ENCODE data around the gene CAMTA1.

The CAMTA1 gene

GRCh38 chr1:7610936-7611335 lies 825.7 kb downstream of the CAMTA1 start:
- DNase-seq (ENCODE audit: low read depth in 2 of 2): no peak

DNA sequence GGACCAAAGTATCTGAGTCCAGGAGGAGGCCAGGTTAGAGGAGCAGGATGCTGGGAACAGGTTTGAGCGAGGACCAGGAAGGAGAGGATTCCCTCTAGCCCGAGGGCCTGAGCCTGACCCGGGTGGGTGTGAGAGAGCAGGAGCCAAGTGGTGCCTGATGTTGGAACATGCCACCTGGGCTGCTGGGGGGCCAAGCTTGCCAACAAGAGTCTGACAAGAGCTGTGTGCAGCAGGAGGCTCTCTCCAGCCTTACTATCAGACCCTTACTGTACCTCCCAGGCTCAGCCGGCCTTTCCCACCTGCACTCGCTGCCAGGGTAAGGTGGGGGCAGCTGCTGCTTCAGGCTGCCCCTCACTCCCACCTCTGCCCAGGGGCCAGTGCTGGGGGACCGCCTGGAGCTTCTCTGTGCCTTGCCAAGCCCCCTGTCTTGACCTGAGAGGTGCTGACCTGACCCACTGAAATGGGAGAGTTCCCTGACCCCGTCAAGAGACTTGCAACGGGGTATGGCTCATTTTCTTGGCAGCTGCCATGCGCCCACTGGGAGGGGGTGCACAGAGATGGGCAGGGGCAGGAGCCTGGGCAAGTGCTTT lies 826.3 kb downstream of the CAMTA1 start:
- DNase-seq (ENCODE audit: low read depth in 2 of 2): no peak

GRCh38 chr1:7613106-7613850 lies 828.0 kb downstream of the CAMTA1 start:
- DNase-seq (ENCODE audit: low read depth in 2 of 2): no peak

GRCh38 chr1:7613851-7614205 lies 828.6 kb downstream of the CAMTA1 start:
- no peak for DNase-seq (ENCODE audit: low read depth in 2 of 2)

- DNase-seq (ENCODE audit: low read depth in 2 of 2): no peak
Observed at GRCh38 chr1:7614576-7615074, 829.4 kb downstream of the CAMTA1 start.

DNA sequence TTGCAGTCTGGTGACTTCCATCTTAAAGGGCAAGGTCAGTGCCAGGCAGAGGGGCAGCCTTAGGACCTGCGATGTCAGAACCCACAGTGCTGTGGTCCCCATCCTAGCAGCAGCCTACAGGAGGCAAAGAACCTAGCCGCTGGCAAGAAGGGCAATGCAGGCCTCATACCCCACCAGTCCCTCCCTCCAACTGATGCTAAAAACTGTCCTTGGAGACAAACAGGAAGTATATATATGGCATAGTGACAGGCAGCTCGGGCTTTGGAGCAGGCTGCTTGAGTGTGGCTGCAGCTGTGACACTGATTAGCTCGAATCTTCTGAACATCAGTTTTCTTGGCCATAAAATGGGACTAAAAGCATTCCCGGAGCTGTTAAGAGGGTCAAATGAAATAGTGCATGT lies 829.9 kb downstream of the CAMTA1 start:
- no peak for DNase-seq (ENCODE audit: low read depth in 2 of 2)

- DNase-seq (ENCODE audit: low read depth in 2 of 2): no peak
Observed at GRCh38 chr1:7616076-7616832, 831.0 kb downstream of the CAMTA1 start.

DNA sequence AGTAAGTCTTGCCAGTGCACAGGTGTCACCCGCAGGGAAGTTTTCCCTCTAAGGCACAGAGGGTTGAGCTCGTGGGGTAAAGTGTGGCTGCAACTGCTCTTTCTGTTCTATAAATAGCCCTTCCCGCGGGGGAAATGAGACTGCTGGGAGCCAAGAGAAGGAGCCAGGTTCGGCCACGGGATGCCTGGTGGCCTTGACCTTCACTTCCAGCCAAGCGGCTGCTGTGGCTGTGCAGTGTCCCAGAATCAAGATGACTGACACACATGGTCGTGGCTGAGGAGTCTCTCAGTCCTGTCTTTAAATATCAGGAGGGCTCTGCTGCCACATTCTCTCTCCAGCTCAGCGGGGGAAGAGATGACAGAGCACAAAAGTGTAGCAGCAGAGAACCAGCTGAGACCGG lies 831.7 kb downstream of the CAMTA1 start:
- DNase-seq (ENCODE audit: low read depth in 2 of 2): no peak

GRCh38 chr1:7617826-7618225 lies 832.6 kb downstream of the CAMTA1 start:
- DNase-seq (ENCODE audit: low read depth in 2 of 2): no peak

- no peak for DNase-seq (ENCODE audit: low read depth in 2 of 2)
Observed at GRCh38 chr1:7620196-7620595, 834.9 kb downstream of the CAMTA1 start.

DNA sequence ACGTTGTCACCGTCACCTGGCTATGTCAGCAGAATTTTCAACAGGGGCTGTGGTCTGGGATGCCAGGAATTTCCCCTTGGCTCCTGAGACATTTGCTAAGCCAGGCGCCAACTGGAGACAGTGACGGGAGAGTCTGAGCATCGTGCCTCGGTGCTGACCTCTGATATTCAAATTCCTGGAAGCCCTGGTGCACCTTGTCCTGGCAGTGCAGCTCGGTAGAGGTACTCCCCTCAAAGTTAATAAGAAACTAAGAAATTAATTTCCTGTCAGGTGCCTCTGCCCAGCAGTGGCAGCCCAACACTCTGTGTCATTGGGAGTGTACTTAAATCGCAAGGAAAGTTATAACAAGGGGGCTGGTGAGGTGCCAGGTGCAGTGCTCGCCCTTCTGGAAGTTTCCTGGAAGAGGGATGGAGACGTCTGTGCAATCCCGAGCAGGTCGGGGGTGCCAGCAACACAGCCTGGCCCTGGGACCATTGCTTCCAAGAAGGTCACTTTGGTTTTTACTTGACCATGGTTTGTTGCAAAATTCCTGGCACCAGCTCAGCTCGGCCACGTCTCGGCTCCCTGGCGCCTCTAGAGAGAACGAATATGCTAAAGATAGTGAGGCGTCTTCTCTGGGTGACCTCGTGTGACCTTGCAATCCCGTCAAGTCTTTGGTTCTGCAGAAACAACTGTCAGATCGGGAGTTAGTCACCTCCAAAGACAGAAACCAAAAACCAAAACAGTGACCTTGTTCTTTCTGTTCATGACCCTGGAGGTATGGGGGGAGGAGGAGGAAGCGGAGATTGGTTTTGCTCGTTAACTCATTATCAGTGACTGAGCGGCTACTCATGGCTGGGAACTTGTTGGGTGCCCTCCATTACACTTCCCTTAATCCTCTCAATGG lies 836.3 kb downstream of the CAMTA1 start:
- no peak for DNase-seq (ENCODE audit: low read depth in 2 of 2)

- DNase-seq (ENCODE audit: low read depth in 2 of 2): no peak
Observed at GRCh38 chr1:7623842-7624241, 838.6 kb downstream of the CAMTA1 start.

DNA sequence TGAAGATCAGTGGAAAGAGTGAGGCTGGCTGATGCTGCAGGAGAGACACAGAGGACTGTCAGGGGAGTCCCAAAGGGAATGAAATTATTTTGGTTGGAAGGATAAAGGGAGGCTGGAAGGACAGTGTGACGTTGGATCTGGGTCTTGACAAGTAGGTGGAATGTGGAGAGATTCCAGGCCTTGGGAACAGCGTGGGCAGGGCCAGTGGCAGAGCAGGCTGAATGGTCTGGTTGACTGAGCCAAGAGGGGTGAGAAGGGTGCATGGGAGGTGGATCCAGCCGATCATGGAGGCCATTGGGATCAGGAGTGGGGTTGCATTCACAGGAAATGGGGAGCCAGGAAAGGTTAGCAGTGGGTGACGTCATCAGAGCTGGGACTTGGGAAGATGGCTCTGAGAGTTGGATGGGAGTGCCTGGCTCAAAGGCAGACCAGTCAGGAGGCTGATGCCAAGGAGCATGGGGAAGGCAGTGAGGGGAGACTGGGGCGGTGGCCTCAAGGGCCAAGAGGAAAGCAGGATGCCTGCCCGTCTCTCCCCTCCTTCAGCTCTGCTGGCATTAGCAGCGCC lies 839.6 kb downstream of the CAMTA1 start:
- no peak for DNase-seq (ENCODE audit: low read depth in 2 of 2)

DNA sequence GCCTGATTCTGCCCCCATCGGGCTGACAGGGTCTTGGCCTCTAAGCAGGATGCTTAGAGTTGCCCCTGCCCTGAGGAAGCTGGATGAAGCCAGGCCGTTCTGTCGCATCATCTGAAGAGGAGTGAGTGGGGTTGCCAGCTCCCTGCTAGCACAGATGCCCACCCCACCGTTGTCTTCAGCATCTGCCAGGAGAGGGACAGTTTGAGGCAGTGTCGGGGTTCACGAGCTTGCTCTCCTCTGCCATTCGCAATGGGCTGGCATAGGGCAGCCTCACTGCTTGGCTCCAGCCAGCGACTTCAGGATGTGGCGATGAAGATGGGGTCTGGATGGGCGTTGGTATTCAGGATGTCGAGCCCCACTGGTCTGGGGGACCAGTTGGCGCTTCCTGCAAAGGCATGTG lies 840.1 kb downstream of the CAMTA1 start:
- no peak for DNase-seq (ENCODE audit: low read depth in 2 of 2)

DNA sequence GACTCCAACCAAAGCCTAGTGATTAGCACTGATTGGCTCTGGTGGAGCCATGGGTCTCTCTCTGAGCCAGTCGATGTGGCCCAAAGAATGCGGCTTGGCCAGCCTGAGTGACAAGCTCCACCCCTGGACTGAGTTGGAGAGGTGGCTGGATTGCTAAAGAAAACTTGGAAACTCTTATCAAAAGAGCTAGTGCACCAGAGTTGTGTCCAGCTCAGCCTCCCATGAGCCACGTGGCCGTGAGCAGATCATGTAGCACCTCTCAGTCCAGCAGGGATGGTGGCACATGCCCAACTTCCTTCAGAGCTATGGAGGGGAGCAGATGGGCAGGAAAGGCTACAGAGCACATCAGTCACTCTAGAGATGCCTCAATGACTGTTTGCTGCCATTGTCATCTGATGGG lies 843.0 kb downstream of the CAMTA1 start:
- no peak for DNase-seq (ENCODE audit: low read depth in 2 of 2)

- DNase-seq (ENCODE audit: low read depth in 2 of 2): no peak
Observed at GRCh38 chr1:7629011-7629410, 843.8 kb downstream of the CAMTA1 start.

DNA sequence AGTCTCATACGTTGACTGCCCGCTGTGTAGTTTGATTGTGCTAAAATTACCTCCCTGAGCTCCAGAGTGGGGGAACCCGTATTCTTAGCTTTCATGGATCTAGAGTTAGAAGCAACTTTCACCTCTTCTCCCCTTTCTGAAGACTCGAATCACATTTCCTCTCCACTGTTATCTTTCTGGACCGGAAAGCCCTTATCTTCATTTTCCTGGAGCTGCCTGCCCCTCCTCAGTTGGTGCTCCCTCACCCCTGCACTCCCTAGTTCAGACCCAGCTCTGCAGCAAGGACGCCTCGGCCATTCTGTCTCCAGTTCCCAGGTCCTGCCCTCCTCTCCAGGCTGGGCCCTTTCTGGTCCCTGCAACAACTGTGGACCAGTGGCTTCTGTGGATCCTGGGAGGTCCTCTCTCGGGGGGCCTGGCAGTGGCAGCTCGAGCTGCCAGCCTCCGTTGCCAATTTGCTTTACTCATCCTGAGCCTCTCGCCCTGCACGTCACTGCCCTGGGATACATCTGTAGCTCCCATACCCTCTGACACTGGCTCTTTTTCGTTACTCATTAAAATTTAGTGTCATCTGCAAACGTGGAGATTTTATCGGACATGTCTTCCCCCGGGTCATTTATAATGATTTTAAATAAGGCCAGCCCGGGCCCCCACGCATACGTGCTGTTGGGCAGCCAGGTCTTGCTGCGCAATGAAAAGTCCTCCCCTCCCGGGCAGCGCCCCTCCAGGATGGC lies 844.4 kb downstream of the CAMTA1 start:
- DNase-seq (ENCODE audit: low read depth in 2 of 2): no peak

DNA sequence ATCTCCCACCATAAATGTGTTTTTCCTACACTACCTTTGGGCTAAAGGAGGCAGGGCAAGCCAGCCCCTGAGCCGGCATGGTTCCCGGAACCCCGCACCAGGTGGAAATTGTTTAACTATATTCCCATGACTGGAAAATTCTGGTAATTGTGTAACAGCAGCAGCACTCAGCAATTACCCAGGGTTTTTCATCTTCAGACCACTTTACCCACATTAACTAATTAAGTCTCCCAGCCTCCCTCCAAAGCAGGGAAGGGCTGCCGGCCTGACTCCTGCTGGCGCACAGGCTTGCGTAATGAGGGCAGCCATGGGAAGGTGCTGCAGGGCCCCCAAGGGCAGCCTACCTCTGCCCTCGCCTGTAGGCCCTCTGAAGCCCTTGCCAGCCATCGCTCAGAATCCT lies 845.1 kb downstream of the CAMTA1 start:
- no peak for DNase-seq (ENCODE audit: low read depth in 2 of 2)

- DNase-seq (ENCODE audit: low read depth in 2 of 2): no peak
Observed at GRCh38 chr1:7632176-7632575, 846.9 kb downstream of the CAMTA1 start.

DNA sequence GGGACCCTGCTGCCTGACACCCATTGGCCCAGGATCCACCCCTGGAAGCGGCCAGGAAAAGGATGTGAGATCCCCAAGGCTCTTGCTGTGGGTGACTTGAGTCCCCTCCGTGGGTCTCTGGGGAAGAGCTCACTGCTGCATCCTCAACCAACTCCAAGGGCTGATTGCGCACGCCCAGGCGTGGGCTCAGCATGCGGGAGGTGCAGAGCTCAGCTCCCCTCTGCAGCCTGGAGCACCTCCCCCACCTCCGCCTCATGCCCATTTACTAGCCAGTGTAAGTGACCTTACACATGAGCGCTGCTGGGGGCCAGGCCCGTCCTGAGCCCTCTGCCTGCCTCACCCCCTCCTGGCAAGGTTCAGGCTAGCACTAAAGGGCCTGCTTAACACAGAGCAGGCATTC lies 847.4 kb downstream of the CAMTA1 start:
- DNase-seq (ENCODE audit: low read depth in 2 of 2): no peak
